ENCODE data around the gene CAPZB.

DNA sequence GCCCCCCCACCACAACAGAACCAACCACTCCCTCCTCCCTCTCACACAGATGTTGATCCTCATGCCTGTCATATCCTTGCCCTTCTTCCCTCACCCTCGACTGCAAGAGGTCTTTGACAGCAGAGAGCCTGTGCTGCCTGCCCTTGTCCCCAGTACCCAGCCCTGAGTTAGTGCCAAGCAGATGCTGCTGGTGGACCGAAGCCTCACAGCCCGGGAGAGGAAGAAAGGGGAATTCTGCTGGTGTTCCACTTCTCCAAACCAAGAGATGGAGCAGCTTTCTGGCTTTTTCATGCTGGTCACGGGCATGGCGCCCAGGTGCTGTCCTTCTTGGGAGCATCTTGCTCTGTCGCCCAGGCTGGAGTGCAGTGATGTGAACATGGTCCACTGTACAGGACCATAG lies 104.1 kb downstream of the CAPZB start:
- TF ChIP-seq, protein P1, sequence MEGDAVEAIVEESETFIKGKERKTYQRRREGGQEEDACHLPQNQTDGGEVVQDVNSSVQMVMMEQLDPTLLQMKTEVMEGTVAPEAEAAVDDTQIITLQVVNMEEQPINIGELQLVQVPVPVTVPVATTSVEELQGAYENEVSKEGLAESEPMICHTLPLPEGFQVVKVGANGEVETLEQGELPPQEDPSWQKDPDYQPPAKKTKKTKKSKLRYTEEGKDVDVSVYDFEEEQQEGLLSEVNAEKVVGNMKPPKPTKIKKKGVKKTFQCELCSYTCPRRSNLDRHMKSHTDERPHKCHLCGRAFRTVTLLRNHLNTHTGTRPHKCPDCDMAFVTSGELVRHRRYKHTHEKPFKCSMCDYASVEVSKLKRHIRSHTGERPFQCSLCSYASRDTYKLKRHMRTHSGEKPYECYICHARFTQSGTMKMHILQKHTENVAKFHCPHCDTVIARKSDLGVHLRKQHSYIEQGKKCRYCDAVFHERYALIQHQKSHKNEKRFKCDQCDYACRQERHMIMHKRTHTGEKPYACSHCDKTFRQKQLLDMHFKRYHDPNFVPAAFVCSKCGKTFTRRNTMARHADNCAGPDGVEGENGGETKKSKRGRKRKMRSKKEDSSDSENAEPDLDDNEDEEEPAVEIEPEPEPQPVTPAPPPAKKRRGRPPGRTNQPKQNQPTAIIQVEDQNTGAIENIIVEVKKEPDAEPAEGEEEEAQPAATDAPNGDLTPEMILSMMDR (conservative IDR thresholded peaks at IDR 0.05): no peak
- no peak for TF ChIP-seq ZFX (IDR thresholded peaks at IDR 0.05)
